Liver (tissue), 9 donors: Measurements from ENCODE around the gene SLC9A3. TPM values are rescaled to one million over a fixed set of nuclear protein-coding genes. Genes with fewer than 3 reads are reported as not detected.
A peak's percentile ranks its signal among the peaks of the same experiment; 100 is the strongest.

ENCODE experiments used
- DNase-seq: peaks from one replicate; pipeline ENCODE4 v3.0.0-alpha.2; 2017; ENCODE audit warnings: low spot score
- H3K27ac ChIP-seq, 2 donors: one replicate each; pipeline ENCODE4 v1.7.0; 2013; ENCODE audit warnings: inconsistent platforms in 2 of 2, low read length in 2 of 2, control low read depth in 1 of 2, low read depth in 1 of 2, mild to moderate bottlenecking in 1 of 2
- H3K27me3 ChIP-seq, 4 donors: one replicate each; pipeline versions ENCODE4 v1.6.1 to v1.7.0; 2013; ENCODE audit warnings: low read length in 3 of 4, inconsistent platforms in 1 of 4, mild to moderate bottlenecking in 1 of 4, moderate library complexity in 1 of 4; ENCODE audit not compliant: control insufficient read depth in 4 of 4, insufficient read depth in 4 of 4
- H3K36me3 ChIP-seq, 4 donors: one replicate each; pipeline versions ENCODE4 v1.6.1 to v1.7.0; 2013; ENCODE audit warnings: low read length in 3 of 4, mild to moderate bottlenecking in 3 of 4, low read depth in 1 of 4, moderate library complexity in 1 of 4; ENCODE audit not compliant: control insufficient read depth in 4 of 4, insufficient read depth in 3 of 4
- H3K4me1 ChIP-seq, 4 donors: one replicate each; pipeline versions ENCODE4 v1.6.1 to v1.7.0; 2013; ENCODE audit warnings: low read length in 3 of 4, mild to moderate bottlenecking in 3 of 4, moderate library complexity in 1 of 4; ENCODE audit not compliant: control insufficient read depth in 4 of 4, insufficient read depth in 4 of 4
- H3K4me3 ChIP-seq, 3 donors: one replicate each; pipeline versions ENCODE4 v1.6.1 to v1.7.0; 2013; ENCODE audit warnings: low read length in 3 of 3, control low read depth in 1 of 3, low read depth in 1 of 3, mild to moderate bottlenecking in 1 of 3
- H3K9ac ChIP-seq, 2 donors: one replicate each; pipeline ENCODE4 v1.7.0; 2013; ENCODE audit warnings: low read length in 2 of 2, mild to moderate bottlenecking in 2 of 2, moderate library complexity in 2 of 2, control low read depth in 1 of 2, low read depth in 1 of 2
- H3K9me3 ChIP-seq, 4 donors: one replicate each; pipeline versions ENCODE4 v1.6.1 to v1.7.0; 2013; ENCODE audit warnings: low read length in 3 of 4; ENCODE audit not compliant: control insufficient read depth in 4 of 4
- ATF3 ChIP-seq: IDR thresholded peaks from 2 replicates; pipeline ENCODE4 v1.6.1; 2016; ENCODE audit warnings: antibody characterized with exemption
- CTCF ChIP-seq: fragments of 150-350 bp; IDR thresholded peaks from 2 replicates; pipeline ENCODE4 v1.5.1; 2017; ENCODE audit warnings: improper control_type of control experiment, low read depth, low read length; ENCODE audit not compliant: missing input control
- EGR1 ChIP-seq, 2 donors: IDR thresholded peaks; 2 replicates each; pipeline ENCODE4 v1.6.1; 2016 to 2018; ENCODE audit warnings: antibody characterized with exemption in 2 of 2, low read depth in 2 of 2
- FOXA1 ChIP-seq: IDR thresholded peaks from 2 replicates; pipeline ENCODE4 v1.6.1; 2016; ENCODE audit warnings: antibody characterized with exemption
- FOXA2 ChIP-seq: IDR thresholded peaks from 2 replicates; pipeline ENCODE4 v1.6.1; 2016; ENCODE audit warnings: antibody characterized with exemption
- GABPA ChIP-seq, 2 donors: IDR thresholded peaks in 1 of 2; conservative IDR thresholded peaks in 1 of 2; 2 replicates each; pipeline ENCODE4 v1.6.1; 2016; ENCODE audit warnings: antibody characterized with exemption in 2 of 2, mild to moderate bottlenecking in 1 of 2, moderate library complexity in 1 of 2
- HNF4A ChIP-seq, 2 donors: conservative IDR thresholded peaks; 2 replicates each; pipeline ENCODE4 v1.6.1; 2016; ENCODE audit warnings: antibody characterized with exemption in 2 of 2, mild to moderate bottlenecking in 2 of 2
- HNF4G ChIP-seq: IDR thresholded peaks from 2 replicates; pipeline ENCODE4 v1.6.1; 2016; ENCODE audit warnings: antibody characterized with exemption
- JUND ChIP-seq, 2 donors: IDR thresholded peaks; 2 replicates each; pipeline ENCODE4 v1.6.1; 2016; ENCODE audit warnings: antibody characterized with exemption in 2 of 2
- MAX ChIP-seq: IDR thresholded peaks from 2 replicates; pipeline ENCODE4 v1.6.1; 2016; ENCODE audit warnings: antibody characterized with exemption
- NR2F2 ChIP-seq: IDR thresholded peaks from 2 replicates; pipeline ENCODE4 v1.6.1; 2016; ENCODE audit warnings: antibody characterized with exemption
- RAD21 ChIP-seq, 2 donors: IDR thresholded peaks; 2 replicates each; pipeline ENCODE4 v1.6.1; 2016; ENCODE audit warnings: antibody characterized with exemption in 2 of 2, mild to moderate bottlenecking in 2 of 2
- REST ChIP-seq: IDR thresholded peaks from 2 replicates; pipeline ENCODE4 v1.6.1; 2016; ENCODE audit warnings: antibody characterized with exemption, mild to moderate bottlenecking
- RXRA ChIP-seq, 2 donors: IDR thresholded peaks; 2 replicates each; pipeline ENCODE4 v1.6.1; 2017 to 2018; ENCODE audit warnings: antibody characterized with exemption in 2 of 2, mild to moderate bottlenecking in 1 of 2
- SP1 ChIP-seq: IDR thresholded peaks from 2 replicates; pipeline ENCODE4 v1.6.1; 2018; ENCODE audit warnings: antibody characterized with exemption, mild to moderate bottlenecking
- TAF1 ChIP-seq: conservative IDR thresholded peaks from 2 replicates; pipeline ENCODE4 v1.6.1; 2016; ENCODE audit warnings: antibody characterized with exemption, mild to moderate bottlenecking
- YY1 ChIP-seq: IDR thresholded peaks from 2 replicates; pipeline ENCODE4 v1.6.1; 2016; ENCODE audit warnings: antibody characterized with exemption, mild to moderate bottlenecking
- ZBTB33 ChIP-seq: IDR thresholded peaks from 2 replicates; pipeline ENCODE4 v1.6.1; 2016; ENCODE audit warnings: antibody characterized with exemption
- WGBS: extraction: QIAGEN DNeasy Blood & Tissue Kit; methylation state at CpG from one replicate; pipeline ENCODE4 v1.1.7; 2013; 5-methylcytosine and 5-hydroxymethylcytosine counted together
- polyA plus RNA-seq, 2 donors: library from polyadenylated mRNA; stranded (reverse) in 1 of 2; unstranded in 1 of 2; fragments of 200-250 nt in 1 of 2; fragments of >200 nt in 1 of 2; fragmentation: Nextera tagmentation in 1 of 2; extraction: Ambion mirVana in 1 of 2; gene quantifications; one replicate each; pipeline versions ENCODE4 v1.2.1 to v1.2.3, GENCODE V29; 2013 to 2015
- total RNA-seq, 2 donors: library from RNA; depleted of rRNA; stranded (reverse); fragments of >200 nt; gene quantifications; one replicate each; pipeline ENCODE4 v1.2.3, GENCODE V29; 2014
- donor health status: healthy.
- donor health status: healthy.
- donor health status: healthy.
- donor health status: healthy.
- donor health status: healthy.

SLC9A3 gene
- total and polyA plus RNA-seq, 4 donors: 0.31 to 1.0 (median 0.67) TPM

- H3K9me3 ChIP-seq: no peaks in the 10 kb centered on the region
- H3K4me1 ChIP-seq: no peaks in the 10 kb centered on the region
- H3K9ac ChIP-seq: no peak overlapping the region
- DNase-seq: no peak
- TF ChIP-seq FOXA1: no peak
- peak; percentile 36 for TF ChIP-seq CTCF
- no peak for TF ChIP-seq NR2F2
- no peak for TF ChIP-seq SP1
- peak; percentile 49 to 72 for TF ChIP-seq RAD21 (IDR thresholded peaks at IDR 0.05)
- no peak for TF ChIP-seq EGR1 (IDR thresholded peaks at IDR 0.05; ENCODE audit: low read depth in 2 of 2)
- H3K27me3 ChIP-seq: peaks cover 0 to 2% (median 0%) of the 10 kb centered on the region in 4 donors
- WGBS: 46% methylated on average over 18 of the region's 18 CpGs
- no peak overlapping the region for H3K27ac ChIP-seq
- no peaks in the 10 kb centered on the region for H3K36me3 ChIP-seq
- H3K4me3 ChIP-seq: no peak overlapping the region
Measured at GRCh38 chr5:431001-431710, 93.1 kb downstream of the SLC9A3 start.

- peaks cover 0 to 2% (median 0%) of the 10 kb centered on the region in 4 donors for H3K27me3 ChIP-seq
- no peaks in the 10 kb centered on the region for H3K9me3 ChIP-seq
- 83% methylated on average over 25 of the region's 25 CpGs for WGBS
- DNase-seq: peak; percentile 30
- H3K27ac ChIP-seq: no peak overlapping the region
- no peaks in the 10 kb centered on the region for H3K36me3 ChIP-seq
- H3K4me1 ChIP-seq: no peaks in the 10 kb centered on the region
- TF ChIP-seq REST (no peak), RXRA (IDR thresholded peaks at IDR 0.05) (no peak), FOXA2 (no peak), MAX (no peak), SP1 (no peak), CTCF (no peak), ATF3 (no peak), JUND (IDR thresholded peaks at IDR 0.05) (no peak), GABPA (IDR thresholded peaks at IDR 0.05 in 1 of 2, conservative IDR thresholded peaks at IDR 0.05 in 1 of 2) (no peak), HNF4G (no peak), FOXA1 (no peak), HNF4A (conservative IDR thresholded peaks at IDR 0.05) (no peak), YY1 (no peak), EGR1 (IDR thresholded peaks at IDR 0.05; ENCODE audit: low read depth in 2 of 2) (no peak), TAF1 (no peak), RAD21 (IDR thresholded peaks at IDR 0.05) (no peak), ZBTB33 (no peak), NR2F2 (no peak)
- no peak overlapping the region for H3K4me3 ChIP-seq
- no peak overlapping the region for H3K9ac ChIP-seq
Measured at GRCh38 chr5:430214-430925, 93.9 kb downstream of the SLC9A3 start.
